ENCODE measurements around the gene GRK1. TPM values are rescaled to one million over a fixed set of nuclear protein-coding genes. Genes with fewer than 3 reads are reported as not detected.

Gene GRK1
- total and polyA plus RNA-seq, 2 experiments from 2014 or later: 0.17 TPM; not detected in 1

DNA sequence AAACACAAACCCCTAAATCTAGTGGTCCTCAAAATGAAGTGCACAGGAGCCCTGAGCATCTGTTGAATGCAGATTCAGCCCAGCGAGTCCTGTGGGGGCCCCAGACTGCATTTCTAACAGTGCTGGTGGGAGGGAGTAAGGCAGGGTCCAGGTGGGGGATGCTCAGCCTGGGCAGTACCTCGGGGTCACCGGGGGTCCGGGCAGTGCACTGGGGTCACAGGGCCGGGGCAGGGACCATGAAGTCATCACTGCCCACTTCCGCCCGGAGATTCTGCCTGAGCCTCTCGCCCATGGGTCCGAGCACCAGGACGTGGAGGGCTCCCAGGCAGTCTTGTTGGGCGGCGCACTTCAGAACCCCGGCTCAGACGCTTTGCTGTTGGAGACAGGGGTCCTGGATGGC is 8.2 kb upstream of the GRK1 start:
- no peak for DNase-seq (ENCODE audit: low spot score)
- H2AFZ ChIP-seq: no peak overlapping the region
- no peak overlapping the region for H3K27ac ChIP-seq
- H3K9me2 ChIP-seq (replicated peaks; ENCODE audit: insufficient read depth): no peaks in the 10 kb centered on the region
- no peak overlapping the region for H3K4me3 ChIP-seq
- H3K4me1 ChIP-seq (ENCODE audit: insufficient read depth): no peaks in the 10 kb centered on the region
- no peaks in the 10 kb centered on the region for H3K36me3 ChIP-seq (replicated peaks; ENCODE audit: insufficient read depth, low read depth)
- no peak overlapping the region for H3K4me2 ChIP-seq
- H4K20me1 ChIP-seq (ENCODE audit: insufficient read depth, poor library complexity, severe bottlenecking): no peaks in the 10 kb centered on the region
- H3K79me2 ChIP-seq: no peaks in the 10 kb centered on the region
- WGBS (ENCODE audit: low lambda C conversion rate, missing lambda C conversion rate): 94% methylated on average over 13 of the region's 14 CpGs
- no peaks in the 10 kb centered on the region for H3K27me3 ChIP-seq
- no peaks in the 10 kb centered on the region for H3K9me3 ChIP-seq (ENCODE audit: low read depth)
- no peak for TF ChIP-seq EZH2 (IDR thresholded peaks at IDR 0.05; ENCODE audit: borderline replicate concordance)
- TF ChIP-seq, protein P1, sequence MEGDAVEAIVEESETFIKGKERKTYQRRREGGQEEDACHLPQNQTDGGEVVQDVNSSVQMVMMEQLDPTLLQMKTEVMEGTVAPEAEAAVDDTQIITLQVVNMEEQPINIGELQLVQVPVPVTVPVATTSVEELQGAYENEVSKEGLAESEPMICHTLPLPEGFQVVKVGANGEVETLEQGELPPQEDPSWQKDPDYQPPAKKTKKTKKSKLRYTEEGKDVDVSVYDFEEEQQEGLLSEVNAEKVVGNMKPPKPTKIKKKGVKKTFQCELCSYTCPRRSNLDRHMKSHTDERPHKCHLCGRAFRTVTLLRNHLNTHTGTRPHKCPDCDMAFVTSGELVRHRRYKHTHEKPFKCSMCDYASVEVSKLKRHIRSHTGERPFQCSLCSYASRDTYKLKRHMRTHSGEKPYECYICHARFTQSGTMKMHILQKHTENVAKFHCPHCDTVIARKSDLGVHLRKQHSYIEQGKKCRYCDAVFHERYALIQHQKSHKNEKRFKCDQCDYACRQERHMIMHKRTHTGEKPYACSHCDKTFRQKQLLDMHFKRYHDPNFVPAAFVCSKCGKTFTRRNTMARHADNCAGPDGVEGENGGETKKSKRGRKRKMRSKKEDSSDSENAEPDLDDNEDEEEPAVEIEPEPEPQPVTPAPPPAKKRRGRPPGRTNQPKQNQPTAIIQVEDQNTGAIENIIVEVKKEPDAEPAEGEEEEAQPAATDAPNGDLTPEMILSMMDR (IDR thresholded peaks at IDR 0.05; ENCODE audit: poor library complexity): no peak
- TF ChIP-seq EZH2phosphoT487 (IDR thresholded peaks at IDR 0.05; ENCODE audit: low read depth, severe bottlenecking, unreplicated experiment): no peak

DNA sequence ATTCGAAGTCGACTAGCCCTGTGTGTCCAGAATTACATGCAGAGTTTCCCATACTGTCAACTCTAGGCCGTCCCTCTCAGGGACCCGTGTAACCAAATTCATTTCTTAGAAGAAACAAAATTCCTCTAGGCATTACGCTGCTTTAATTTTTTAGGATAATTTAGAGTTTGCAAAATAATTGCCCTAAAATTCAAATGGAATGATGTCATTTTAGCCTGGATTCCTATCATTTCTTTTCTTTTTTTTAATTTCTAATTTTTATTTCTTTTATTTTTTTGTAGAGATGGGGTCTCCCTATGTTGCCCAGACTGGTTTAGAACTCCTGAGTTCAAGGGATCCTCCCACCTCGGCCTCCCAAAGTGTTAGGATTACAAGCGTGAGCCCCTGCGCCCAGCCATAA is 7.7 kb upstream of the GRK1 start:
- Histone ChIP-seq H3K9me2 (replicated peaks; ENCODE audit: insufficient read depth) (no peaks in the 10 kb centered on the region), H3K4me3 (no peak overlapping the region), H3K4me2 (no peak overlapping the region), H3K27ac (no peak overlapping the region), H3K36me3 (replicated peaks; ENCODE audit: insufficient read depth, low read depth) (no peaks in the 10 kb centered on the region), H3K79me2 (no peaks in the 10 kb centered on the region), H4K20me1 (ENCODE audit: insufficient read depth, poor library complexity, severe bottlenecking) (no peaks in the 10 kb centered on the region), H3K9me3 (ENCODE audit: low read depth) (no peaks in the 10 kb centered on the region), H2AFZ (no peak overlapping the region), H3K27me3 (no peaks in the 10 kb centered on the region), H3K4me1 (ENCODE audit: insufficient read depth) (no peaks in the 10 kb centered on the region)
- DNase-seq (ENCODE audit: low spot score): no peak
- TF ChIP-seq, protein P1 (IDR thresholded peaks at IDR 0.05; ENCODE audit: poor library complexity): no peak
- TF ChIP-seq EZH2phosphoT487 (IDR thresholded peaks at IDR 0.05; ENCODE audit: low read depth, severe bottlenecking, unreplicated experiment) (no peak), EZH2 (IDR thresholded peaks at IDR 0.05; ENCODE audit: borderline replicate concordance) (no peak)
- WGBS (ENCODE audit: low lambda C conversion rate, missing lambda C conversion rate): 96% methylated on average over 8 of the region's 8 CpGs

DNA sequence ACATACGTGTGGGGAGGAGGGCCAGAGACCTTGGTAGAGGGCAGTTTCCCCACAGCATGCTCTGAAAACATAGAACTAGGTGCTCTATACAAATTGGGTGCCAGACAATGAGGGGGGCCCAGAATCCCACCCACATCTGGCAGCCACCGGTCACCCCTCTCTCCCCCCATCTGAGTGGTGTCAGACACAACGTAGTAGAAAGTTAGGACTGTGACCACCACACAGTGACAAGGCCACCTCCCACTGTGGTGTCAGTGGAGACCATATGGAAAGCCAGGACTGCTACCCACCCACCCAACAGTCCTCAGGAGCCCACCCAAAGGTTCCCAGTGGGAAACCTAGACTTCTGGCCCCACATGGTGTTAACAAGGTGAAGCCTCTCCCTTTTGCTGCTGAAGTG is 7.0 kb upstream of the GRK1 start:
- no peaks in the 10 kb centered on the region for H4K20me1 ChIP-seq (ENCODE audit: insufficient read depth, poor library complexity, severe bottlenecking)
- TF ChIP-seq EZH2 (IDR thresholded peaks at IDR 0.05; ENCODE audit: borderline replicate concordance): no peak
- TF ChIP-seq EZH2phosphoT487 (IDR thresholded peaks at IDR 0.05; ENCODE audit: low read depth, severe bottlenecking, unreplicated experiment): no peak
- H3K9me3 ChIP-seq (ENCODE audit: low read depth): no peaks in the 10 kb centered on the region
- H3K4me2 ChIP-seq: no peak overlapping the region
- H3K36me3 ChIP-seq (replicated peaks; ENCODE audit: insufficient read depth, low read depth): no peaks in the 10 kb centered on the region
- no peak overlapping the region for H2AFZ ChIP-seq
- DNase-seq (ENCODE audit: low spot score): no peak
- H3K9me2 ChIP-seq (replicated peaks; ENCODE audit: insufficient read depth): no peaks in the 10 kb centered on the region
- no peaks in the 10 kb centered on the region for H3K27me3 ChIP-seq
- 84% methylated on average over 3 of the region's 3 CpGs for WGBS (ENCODE audit: low lambda C conversion rate, missing lambda C conversion rate)
- no peak overlapping the region for H3K4me3 ChIP-seq
- H3K79me2 ChIP-seq: no peaks in the 10 kb centered on the region
- no peak overlapping the region for H3K27ac ChIP-seq
- peaks cover 3% of the 10 kb centered on the region for H3K4me1 ChIP-seq (ENCODE audit: insufficient read depth)

DNA sequence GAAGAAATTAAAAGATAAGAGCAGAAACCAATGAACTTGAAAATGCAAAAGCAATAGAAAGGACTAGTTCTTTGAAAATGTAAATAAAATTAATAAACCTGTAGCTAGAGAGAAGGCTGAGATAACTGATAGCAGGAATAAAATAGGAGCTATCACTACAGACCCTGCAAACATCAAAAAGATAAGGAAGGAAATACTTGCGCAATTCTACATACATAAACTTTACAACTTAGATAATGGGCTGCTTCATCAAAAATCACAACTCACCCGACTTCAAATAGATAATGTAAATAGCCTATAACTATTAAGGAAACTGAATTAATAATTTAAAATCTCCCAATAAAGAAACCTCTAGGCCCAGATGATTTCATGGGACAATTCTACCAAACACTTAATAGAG is 5.5 kb upstream of the GRK1 start:
- no peak for TF ChIP-seq EZH2phosphoT487 (IDR thresholded peaks at IDR 0.05; ENCODE audit: low read depth, severe bottlenecking, unreplicated experiment)
- TF ChIP-seq, protein P1 (IDR thresholded peaks at IDR 0.05; ENCODE audit: poor library complexity): no peak
- TF ChIP-seq EZH2 (IDR thresholded peaks at IDR 0.05; ENCODE audit: borderline replicate concordance): no peak
- peaks cover 4% of the 10 kb centered on the region for H3K4me1 ChIP-seq (ENCODE audit: insufficient read depth)

More for the DNA sequence above, 5.5 kb upstream of the GRK1 start:
- H2AFZ ChIP-seq: no peak overlapping the region
- H3K9me2 ChIP-seq (replicated peaks; ENCODE audit: insufficient read depth): no peaks in the 10 kb centered on the region
- H3K9me3 ChIP-seq (ENCODE audit: low read depth): no peaks in the 10 kb centered on the region
- no peaks in the 10 kb centered on the region for H3K27me3 ChIP-seq
- H3K36me3 ChIP-seq (replicated peaks; ENCODE audit: insufficient read depth, low read depth): no peaks in the 10 kb centered on the region
- WGBS (ENCODE audit: low lambda C conversion rate, missing lambda C conversion rate): 80% methylated on average over 2 of the region's 2 CpGs
- no peak overlapping the region for H3K4me3 ChIP-seq
- no peak for DNase-seq (ENCODE audit: low spot score)
- H3K27ac ChIP-seq: no peak overlapping the region
- H3K79me2 ChIP-seq: no peaks in the 10 kb centered on the region
- H4K20me1 ChIP-seq (ENCODE audit: insufficient read depth, poor library complexity, severe bottlenecking): no peaks in the 10 kb centered on the region
- H3K4me2 ChIP-seq: no peak overlapping the region

All from hepatocyte (in vitro differentiated cells).